WTC11 (cell line): ENCODE results near the gene CDK16.

Experiments used
- MYBL2 ChIP-seq: sonication (generic); formaldehyde crosslinking; IDR thresholded peaks from 2 replicates; pipeline ENCODE4 v1.8.1; 2023; ENCODE audit warnings: mild to moderate bottlenecking, moderate library complexity, missing genetic modification reagents
- ZNF263 ChIP-seq: sonication (generic); formaldehyde crosslinking; IDR thresholded peaks from 2 replicates; pipeline ENCODE4 v1.8.1; 2022; ENCODE audit warnings: low read depth, mild to moderate bottlenecking, moderate library complexity, missing genetic modification reagents
- TF ChIP-seq, protein P1 (sequence below): fragments of 200-600 bp; IDR thresholded peaks from 2 replicates; pipeline ENCODE4 v1.8.0; 2022; ENCODE audit warnings: antibody characterized with exemption
- TF ChIP-seq, protein P2 (sequence below): sonication (generic); formaldehyde crosslinking; IDR thresholded peaks from 2 replicates; pipeline ENCODE4 v1.8.1; 2022; ENCODE audit warnings: mild to moderate bottlenecking, missing genetic modification reagents, moderate library complexity, borderline replicate concordance
- TF ChIP-seq, protein P3 (sequence below): sonication (generic); formaldehyde crosslinking; IDR thresholded peaks from 2 replicates; pipeline ENCODE4 v1.8.1; 2022; ENCODE audit warnings: missing genetic modification reagents, borderline replicate concordance

DNA sequence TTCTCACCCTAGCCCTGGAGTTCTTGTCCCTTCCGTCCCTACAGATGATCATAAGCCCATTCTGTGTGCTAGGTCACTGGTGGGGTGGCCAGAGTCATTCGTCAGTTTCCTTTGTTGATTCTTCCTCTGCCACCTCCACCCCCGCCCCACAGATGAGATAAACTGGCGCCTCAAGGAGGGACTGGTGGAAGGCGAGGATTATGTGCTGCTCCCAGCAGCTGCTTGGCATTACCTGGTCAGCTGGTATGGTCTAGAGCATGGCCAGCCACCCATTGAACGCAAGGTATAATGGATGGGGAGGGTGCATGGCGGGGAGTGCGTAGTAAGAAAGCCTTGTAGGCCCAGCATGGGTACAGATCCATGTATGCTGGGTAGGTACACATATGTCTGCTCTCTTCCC, 20.7 kb downstream of the CDK16 start:
- TF ChIP-seq ZNF263 (CRISPR knock-in tag) (no peak), MYBL2 (no peak)
- TF ChIP-seq, protein P1, sequence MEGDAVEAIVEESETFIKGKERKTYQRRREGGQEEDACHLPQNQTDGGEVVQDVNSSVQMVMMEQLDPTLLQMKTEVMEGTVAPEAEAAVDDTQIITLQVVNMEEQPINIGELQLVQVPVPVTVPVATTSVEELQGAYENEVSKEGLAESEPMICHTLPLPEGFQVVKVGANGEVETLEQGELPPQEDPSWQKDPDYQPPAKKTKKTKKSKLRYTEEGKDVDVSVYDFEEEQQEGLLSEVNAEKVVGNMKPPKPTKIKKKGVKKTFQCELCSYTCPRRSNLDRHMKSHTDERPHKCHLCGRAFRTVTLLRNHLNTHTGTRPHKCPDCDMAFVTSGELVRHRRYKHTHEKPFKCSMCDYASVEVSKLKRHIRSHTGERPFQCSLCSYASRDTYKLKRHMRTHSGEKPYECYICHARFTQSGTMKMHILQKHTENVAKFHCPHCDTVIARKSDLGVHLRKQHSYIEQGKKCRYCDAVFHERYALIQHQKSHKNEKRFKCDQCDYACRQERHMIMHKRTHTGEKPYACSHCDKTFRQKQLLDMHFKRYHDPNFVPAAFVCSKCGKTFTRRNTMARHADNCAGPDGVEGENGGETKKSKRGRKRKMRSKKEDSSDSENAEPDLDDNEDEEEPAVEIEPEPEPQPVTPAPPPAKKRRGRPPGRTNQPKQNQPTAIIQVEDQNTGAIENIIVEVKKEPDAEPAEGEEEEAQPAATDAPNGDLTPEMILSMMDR, result no peak
- TF ChIP-seq, protein P2, sequence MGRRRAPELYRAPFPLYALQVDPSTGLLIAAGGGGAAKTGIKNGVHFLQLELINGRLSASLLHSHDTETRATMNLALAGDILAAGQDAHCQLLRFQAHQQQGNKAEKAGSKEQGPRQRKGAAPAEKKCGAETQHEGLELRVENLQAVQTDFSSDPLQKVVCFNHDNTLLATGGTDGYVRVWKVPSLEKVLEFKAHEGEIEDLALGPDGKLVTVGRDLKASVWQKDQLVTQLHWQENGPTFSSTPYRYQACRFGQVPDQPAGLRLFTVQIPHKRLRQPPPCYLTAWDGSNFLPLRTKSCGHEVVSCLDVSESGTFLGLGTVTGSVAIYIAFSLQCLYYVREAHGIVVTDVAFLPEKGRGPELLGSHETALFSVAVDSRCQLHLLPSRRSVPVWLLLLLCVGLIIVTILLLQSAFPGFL (CRISPR knock-in tag), result no peak
- TF ChIP-seq, protein P3, sequence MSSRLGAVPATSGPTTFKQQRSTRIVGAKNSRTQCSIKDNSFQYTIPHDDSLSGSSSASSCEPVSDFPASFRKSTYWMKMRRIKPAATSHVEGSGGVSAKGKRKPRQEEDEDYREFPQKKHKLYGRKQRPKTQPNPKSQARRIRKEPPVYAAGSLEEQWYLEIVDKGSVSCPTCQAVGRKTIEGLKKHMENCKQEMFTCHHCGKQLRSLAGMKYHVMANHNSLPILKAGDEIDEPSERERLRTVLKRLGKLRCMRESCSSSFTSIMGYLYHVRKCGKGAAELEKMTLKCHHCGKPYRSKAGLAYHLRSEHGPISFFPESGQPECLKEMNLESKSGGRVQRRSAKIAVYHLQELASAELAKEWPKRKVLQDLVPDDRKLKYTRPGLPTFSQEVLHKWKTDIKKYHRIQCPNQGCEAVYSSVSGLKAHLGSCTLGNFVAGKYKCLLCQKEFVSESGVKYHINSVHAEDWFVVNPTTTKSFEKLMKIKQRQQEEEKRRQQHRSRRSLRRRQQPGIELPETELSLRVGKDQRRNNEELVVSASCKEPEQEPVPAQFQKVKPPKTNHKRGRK (CRISPR knock-in tag), result no peak
